ENCODE data around the gene AQR.

DNA sequence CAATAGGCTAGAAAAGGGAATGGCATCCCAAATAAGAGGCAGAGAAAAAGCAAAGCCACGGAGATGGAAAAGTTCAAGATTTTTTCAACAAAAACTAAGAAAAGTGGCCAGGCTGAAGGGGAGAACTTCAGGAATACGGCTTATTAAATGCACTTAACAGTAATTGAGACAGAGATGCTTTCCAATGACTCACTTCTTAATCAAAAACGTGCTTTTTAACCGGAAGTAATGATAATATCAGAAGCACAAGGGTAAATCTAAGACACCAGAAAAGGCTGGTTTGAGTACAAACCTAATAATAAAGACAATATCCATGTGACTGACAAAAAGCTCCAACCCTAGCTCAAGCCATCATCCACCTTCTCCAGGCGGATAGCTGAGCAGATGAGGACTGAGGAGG, 149.4 kb downstream of the AQR start:
- TF ChIP-seq, protein P1, sequence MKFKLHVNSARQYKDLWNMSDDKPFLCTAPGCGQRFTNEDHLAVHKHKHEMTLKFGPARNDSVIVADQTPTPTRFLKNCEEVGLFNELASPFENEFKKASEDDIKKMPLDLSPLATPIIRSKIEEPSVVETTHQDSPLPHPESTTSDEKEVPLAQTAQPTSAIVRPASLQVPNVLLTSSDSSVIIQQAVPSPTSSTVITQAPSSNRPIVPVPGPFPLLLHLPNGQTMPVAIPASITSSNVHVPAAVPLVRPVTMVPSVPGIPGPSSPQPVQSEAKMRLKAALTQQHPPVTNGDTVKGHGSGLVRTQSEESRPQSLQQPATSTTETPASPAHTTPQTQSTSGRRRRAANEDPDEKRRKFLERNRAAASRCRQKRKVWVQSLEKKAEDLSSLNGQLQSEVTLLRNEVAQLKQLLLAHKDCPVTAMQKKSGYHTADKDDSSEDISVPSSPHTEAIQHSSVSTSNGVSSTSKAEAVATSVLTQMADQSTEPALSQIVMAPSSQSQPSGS (IDR thresholded peaks at IDR 0.05; ENCODE audit: low read length), result no peak
- TF ChIP-seq CREB1 (IDR thresholded peaks at IDR 0.05) (no peak), CBX8 (IDR thresholded peaks at IDR 0.05; ENCODE audit: borderline replicate concordance, low read depth, low read length) (no peak), POU5F1 (IDR thresholded peaks at IDR 0.05; ENCODE audit: low read depth, low read length) (no peak)
- TF ChIP-seq, protein P2, sequence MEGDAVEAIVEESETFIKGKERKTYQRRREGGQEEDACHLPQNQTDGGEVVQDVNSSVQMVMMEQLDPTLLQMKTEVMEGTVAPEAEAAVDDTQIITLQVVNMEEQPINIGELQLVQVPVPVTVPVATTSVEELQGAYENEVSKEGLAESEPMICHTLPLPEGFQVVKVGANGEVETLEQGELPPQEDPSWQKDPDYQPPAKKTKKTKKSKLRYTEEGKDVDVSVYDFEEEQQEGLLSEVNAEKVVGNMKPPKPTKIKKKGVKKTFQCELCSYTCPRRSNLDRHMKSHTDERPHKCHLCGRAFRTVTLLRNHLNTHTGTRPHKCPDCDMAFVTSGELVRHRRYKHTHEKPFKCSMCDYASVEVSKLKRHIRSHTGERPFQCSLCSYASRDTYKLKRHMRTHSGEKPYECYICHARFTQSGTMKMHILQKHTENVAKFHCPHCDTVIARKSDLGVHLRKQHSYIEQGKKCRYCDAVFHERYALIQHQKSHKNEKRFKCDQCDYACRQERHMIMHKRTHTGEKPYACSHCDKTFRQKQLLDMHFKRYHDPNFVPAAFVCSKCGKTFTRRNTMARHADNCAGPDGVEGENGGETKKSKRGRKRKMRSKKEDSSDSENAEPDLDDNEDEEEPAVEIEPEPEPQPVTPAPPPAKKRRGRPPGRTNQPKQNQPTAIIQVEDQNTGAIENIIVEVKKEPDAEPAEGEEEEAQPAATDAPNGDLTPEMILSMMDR (IDR thresholded peaks at IDR 0.05; ENCODE audit: control extremely low read depth in 1 of 3, insufficient read depth in 1 of 3, low read depth in 1 of 3, low read length in 3 of 3), result no peak
